Muscle of back (tissue), 11 donors: Measurements from ENCODE around the gene LOXHD1. TPM values are rescaled to one million over a fixed set of nuclear protein-coding genes. Genes with fewer than 3 reads are reported as not detected.

Source experiments
- DNase-seq, 3 donors: peaks; one replicate each; pipeline versions ENCODE4 v3.0.0 to v3.0.0-alpha.2; 2013
- polyA plus RNA-seq, 10 donors: library from polyadenylated mRNA; unstranded; fragments of 120-200 nt; gene quantifications; one replicate each; pipeline ENCODE4 v1.2.1, GENCODE V29; 2013; ENCODE audit not compliant: insufficient read length in 10 of 10

Gene LOXHD1
- polyA plus RNA-seq, 10 donors = 1.1 to 3.6 (median 2.3) TPM

GRCh38 chr18:46547520-46547919 is 109.5 kb downstream of the LOXHD1 start:
- no peak for DNase-seq

- DNase-seq = no peak
These were observed 110.8 kb downstream of the LOXHD1 start for GRCh38 chr18:46546111-46546640.

DNA sequence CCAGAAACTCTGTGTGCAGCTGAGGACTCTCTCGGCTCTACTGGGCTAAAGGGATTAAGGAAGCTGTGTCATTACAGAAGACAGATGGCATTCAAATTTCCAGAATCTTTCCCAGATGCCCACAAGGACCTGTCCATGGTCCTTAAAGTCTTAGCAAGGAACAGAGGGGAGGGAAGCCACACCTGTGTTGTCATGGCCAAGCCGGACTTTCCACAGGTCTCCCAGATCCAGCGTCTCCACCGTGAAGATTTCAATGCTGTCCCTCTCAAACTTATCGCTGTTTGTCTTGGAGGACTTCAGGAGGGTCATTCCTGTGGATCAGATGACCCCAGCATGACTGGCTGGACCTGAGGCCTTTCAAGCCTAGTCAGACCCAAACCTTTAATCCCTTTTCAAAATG is 114.5 kb downstream of the LOXHD1 start:
- peak in 1 of 3 donors; percentile 17 for DNase-seq

GRCh38 chr18:46541626-46542189 is 115.3 kb downstream of the LOXHD1 start:
- DNase-seq = no peak

DNA sequence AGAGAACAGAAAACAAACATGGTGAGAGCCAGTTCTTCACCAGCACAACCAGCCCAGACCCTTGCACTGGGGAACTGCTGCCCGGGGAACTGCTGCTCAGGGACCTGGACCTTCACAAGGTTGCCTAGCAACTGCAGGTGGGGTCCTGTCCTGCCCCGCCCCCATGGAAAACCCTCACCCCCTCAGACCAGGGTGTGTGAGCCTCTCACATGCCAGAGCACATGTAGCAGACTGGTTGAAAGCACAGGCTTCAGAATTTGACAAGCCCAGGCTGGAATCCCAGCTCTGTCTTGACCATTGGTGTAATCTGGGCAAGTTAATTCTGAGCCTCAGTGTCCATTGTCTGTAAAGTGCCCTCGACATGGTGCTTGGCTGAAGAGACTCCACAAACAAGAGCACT is 118.6 kb downstream of the LOXHD1 start:
- no peak for DNase-seq

- no peak for DNase-seq
These were observed 120.7 kb downstream of the LOXHD1 start for GRCh38 chr18:46536215-46536874.

DNA sequence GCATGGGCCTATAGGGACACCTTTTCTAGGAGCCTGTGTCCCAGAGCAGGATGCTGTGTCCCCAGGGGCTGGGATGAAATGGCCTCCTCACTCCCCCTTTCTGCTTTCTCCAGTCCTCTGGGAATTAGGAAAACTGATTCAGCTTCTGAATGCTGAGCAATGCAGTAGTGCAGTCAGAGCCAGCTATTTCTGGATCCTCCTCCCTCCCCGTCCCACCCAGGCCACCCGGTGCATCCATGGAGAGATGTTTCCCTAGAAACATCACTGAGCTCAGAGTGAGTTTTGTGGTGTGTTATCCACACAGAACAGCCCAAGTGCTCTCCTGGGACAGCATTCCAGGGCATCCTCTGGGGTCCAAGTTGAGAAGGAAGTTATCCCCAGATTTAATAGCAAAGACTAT is 125.5 kb downstream of the LOXHD1 start:
- no peak for DNase-seq

DNA sequence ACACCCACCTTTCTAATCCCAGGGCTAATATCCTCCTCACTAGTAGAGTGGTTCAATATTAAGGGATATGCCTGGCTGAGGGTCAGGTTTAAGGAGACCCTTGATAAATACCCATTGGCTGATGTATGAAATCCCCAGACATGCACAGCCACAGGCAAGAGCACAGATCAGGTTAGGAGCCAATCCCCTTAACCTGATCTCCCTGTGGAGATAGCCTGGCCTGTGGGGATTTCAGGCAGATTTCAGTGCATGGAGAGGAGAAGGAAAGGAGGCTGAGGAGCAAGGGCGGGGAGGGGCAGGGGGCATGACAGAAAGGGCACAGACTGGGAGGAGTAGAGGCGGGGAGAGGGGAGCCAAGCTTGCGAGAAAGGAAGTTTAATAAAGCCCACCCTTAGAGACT is 129.0 kb downstream of the LOXHD1 start:
- no peak for DNase-seq

GRCh38 chr18:46519870-46520269 is 137.2 kb downstream of the LOXHD1 start:
- no peak for DNase-seq

GRCh38 chr18:46518438-46518837 is 138.6 kb downstream of the LOXHD1 start:
- DNase-seq = peak; percentile 7 to 9 (median 9)

GRCh38 chr18:46516555-46516954 is 140.5 kb downstream of the LOXHD1 start:
- DNase-seq = no peak

DNA sequence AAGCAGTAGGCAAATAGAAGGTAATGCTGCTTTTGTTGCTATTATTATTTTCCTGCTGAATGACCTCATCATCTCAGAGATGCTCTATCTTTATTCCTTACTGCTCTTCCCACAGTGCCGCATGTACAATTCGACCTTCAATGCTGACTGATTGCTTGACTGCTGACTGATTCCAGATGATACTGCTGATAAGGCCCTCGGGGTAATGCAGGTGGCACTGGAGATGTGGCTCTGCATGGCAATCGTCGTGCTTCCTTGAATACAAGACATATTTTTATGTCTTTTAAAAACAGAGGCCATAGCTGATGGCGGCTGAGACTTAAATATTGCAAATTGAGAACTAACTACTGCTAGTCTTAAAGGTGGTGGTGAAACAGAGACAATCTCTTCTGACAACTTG is 146.6 kb downstream of the LOXHD1 start:
- no peak for DNase-seq

- DNase-seq = no peak
These were observed 147.5 kb downstream of the LOXHD1 start for GRCh38 chr18:46509530-46509929.

DNA sequence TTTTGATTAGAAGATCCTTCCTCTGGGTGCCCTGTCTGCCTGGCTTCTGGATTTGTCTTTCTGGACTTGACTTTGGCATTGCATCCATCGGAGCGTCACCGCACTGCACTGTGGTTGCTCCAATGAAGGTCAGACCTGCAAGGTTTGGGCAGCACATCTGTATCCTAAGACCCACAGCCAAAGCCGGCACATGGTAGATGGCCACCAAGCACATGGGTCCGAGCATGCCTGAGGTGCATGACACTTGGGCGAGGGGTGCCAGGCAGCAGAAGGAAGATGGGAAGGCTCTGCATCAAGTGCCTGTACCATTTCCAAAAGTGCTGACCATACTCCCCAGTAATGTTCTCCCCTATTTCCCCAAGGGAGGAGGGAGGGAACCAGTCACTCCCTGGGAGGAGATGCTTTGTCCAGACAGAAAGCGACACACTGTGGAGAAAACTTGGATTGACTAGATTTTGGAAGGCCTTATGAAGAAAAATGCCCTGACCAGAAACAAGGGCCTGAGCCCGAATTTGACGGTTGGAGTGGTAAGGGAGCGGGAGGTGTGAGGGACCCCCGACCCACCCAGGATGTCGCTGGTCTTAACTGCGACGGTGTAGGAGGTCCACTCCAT is 149.9 kb downstream of the LOXHD1 start:
- no peak for DNase-seq

DNA sequence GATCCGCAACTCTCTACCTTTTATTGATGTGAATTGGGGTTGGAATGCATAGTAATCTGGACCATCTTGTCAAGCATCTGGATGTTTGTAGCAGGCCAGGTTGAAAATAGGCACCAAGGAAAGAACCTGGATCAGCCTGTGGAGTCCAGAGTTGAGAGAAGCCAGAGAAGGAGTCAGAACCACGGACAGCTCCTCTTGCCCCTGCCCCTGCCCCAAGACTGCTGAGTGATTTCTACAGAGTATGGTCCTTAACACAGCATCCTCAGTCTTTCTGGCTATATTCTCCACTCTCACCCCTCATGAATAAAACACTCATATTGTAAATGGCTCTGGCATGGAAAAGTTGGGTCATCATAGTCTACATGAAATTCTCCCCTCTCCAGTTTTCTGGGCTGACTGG is 154.6 kb downstream of the LOXHD1 start:
- peak in 2 of 3 donors; percentile 7 to 34 for DNase-seq

GRCh38 chr18:46497129-46497528 is 159.9 kb downstream of the LOXHD1 start:
- DNase-seq = peak; percentile 22 to 56 (median 27)

- peak in 2 of 3 donors; percentile 20 to 49 for DNase-seq
These were observed 168.4 kb downstream of the LOXHD1 start for GRCh38 chr18:46488471-46489213.

DNA sequence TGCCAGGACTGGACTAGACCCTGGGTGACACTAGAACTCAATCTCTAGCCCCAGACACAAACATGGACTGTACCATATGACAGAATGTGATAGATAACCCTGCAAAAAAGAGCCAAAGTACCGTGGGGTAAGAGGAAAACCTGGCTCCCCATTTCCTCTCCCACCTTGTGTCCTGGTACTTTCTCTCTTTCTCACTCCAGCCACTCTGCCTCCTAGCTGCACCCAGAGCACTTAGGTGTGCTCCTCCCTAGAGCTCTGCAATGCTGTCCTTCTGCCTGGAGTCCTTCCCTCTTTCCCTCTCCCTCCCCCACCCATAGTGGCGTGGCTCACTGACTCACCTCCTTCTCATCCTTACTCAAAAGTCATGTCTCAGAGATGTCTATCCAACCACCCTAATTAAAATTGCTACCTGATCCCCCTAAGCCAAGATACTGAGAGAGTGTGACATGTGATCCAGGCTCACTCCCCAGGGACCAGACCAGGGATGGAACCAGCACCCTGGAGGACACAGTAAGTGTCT is 171.3 kb downstream of the LOXHD1 start:
- no peak for DNase-seq

DNA sequence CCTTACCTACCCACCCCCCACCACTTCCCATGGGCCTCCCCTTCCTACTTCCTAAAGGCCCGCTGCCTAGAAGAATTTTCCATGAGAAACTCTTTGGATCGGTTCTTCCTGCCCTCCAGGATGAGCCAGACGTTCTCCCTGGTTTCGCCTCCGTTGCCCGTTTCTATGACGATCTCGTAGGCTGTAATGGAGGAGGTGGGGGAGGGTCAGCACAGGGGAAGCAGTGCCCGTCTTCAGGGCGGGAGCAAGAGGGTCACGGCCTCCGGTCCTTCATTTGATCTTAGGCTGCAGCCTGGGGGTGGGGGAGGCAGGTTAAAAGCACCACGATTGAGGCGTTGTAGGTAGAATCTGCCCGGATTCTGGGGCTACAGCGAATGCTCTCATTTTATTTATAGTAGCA is 172.0 kb downstream of the LOXHD1 start:
- DNase-seq = no peak

GRCh38 chr18:46482831-46483230 is 174.2 kb downstream of the LOXHD1 start:
- DNase-seq = no peak

GRCh38 chr18:46481847-46482245 is 175.2 kb downstream of the LOXHD1 start:
- DNase-seq = no peak
